EL (cell line): ENCODE data around the gene FASTKD3.

ENCODE experiments used
- DNase-seq: peaks from one replicate; pipeline ENCODE4 v3.0.0-alpha.2; 2016

The FASTKD3 gene

GRCh38 chr5:7881091-7881490 is 12.3 kb upstream of the FASTKD3 start:
- no peak for DNase-seq

GRCh38 chr5:7878381-7878873 is 9.6 kb upstream of the FASTKD3 start:
- peak; percentile 30 for DNase-seq

- DNase-seq, result no peak
Observed at GRCh38 chr5:7877851-7878250, 9.0 kb upstream of the FASTKD3 start.

- DNase-seq, result peak; percentile 64
Observed at GRCh38 chr5:7876867-7877266, 8.0 kb upstream of the FASTKD3 start.

GRCh38 chr5:7875151-7875550 is 6.3 kb upstream of the FASTKD3 start:
- no peak for DNase-seq

GRCh38 chr5:7874639-7875038 is 5.8 kb upstream of the FASTKD3 start:
- no peak for DNase-seq

- DNase-seq, result no peak
Observed at GRCh38 chr5:7873216-7873615, 4.4 kb upstream of the FASTKD3 start.

- no peak for DNase-seq
Observed at GRCh38 chr5:7872517-7873130, 3.8 kb upstream of the FASTKD3 start.

- DNase-seq, result no peak
Observed at GRCh38 chr5:7871653-7872052, 2.8 kb upstream of the FASTKD3 start.

- peak; percentile 29 for DNase-seq
Observed at GRCh38 chr5:7869474-7870136, 774 bp upstream of the FASTKD3 start.

GRCh38 chr5:7868427-7868772 is 431 bp downstream of the FASTKD3 start:
- DNase-seq, result no peak

GRCh38 chr5:7867260-7867659 is 1.6 kb downstream of the FASTKD3 start:
- no peak for DNase-seq

- no peak for DNase-seq
Observed at GRCh38 chr5:7866196-7866595, 2.6 kb downstream of the FASTKD3 start.

GRCh38 chr5:7857926-7858632 is 10.8 kb downstream of the FASTKD3 start:
- DNase-seq, result no peak

GRCh38 chr5:7857361-7857760 is 11.5 kb downstream of the FASTKD3 start:
- no peak for DNase-seq

GRCh38 chr5:7856855-7857254 is 12.0 kb downstream of the FASTKD3 start:
- DNase-seq, result peak; percentile 38

- DNase-seq, result no peak
Observed at GRCh38 chr5:7855611-7856010, 13.2 kb downstream of the FASTKD3 start.

- no peak for DNase-seq
Observed at GRCh38 chr5:7852988-7853387, 15.8 kb downstream of the FASTKD3 start.

- no peak for DNase-seq
Observed at GRCh38 chr5:7852542-7852941, 16.3 kb downstream of the FASTKD3 start.

GRCh38 chr5:7851617-7852289 is 17.1 kb downstream of the FASTKD3 start:
- DNase-seq, result no peak

- no peak for DNase-seq
Observed at GRCh38 chr5:7851240-7851592, 17.6 kb downstream of the FASTKD3 start.

- DNase-seq, result peak; percentile 34
Observed at GRCh38 chr5:7850395-7851239, 18.2 kb downstream of the FASTKD3 start, which contains the start of gene CFAP90. TSS of gene CFAP90 (minus strand) at chr5:7851133. CDS start at chr5:7851021, 112 bp downstream.
